DMS 273 (cell line): ENCODE data around the gene SUSD6.
A peak's percentile ranks its signal among the peaks of the same experiment; 100 is the strongest.
"Not testable (repeated sequence)": the region's sequence is repeated elsewhere in the genome, so short reads cannot be mapped to it uniquely, and the experiment has no call there.

ENCODE experiments used
- DNase-seq: peaks from one replicate; lab custom pipeline; 2025; ENCODE audit not compliant: unreplicated experiment; lab: John Stamatoyannopoulos, UW

SUSD6 gene

GRCh38 chr14:69647213-69647612 lies 35.8 kb downstream of the SUSD6 start:
- no peak for DNase-seq

- DNase-seq: not testable (repeated sequence)
Observed at GRCh38 chr14:69647642-69648041, 36.2 kb downstream of the SUSD6 start.

GRCh38 chr14:69648480-69649451 lies 37.4 kb downstream of the SUSD6 start:
- DNase-seq: peak; percentile 26

GRCh38 chr14:69650948-69651369 lies 39.6 kb downstream of the SUSD6 start:
- DNase-seq: no peak

- no peak for DNase-seq
Observed at GRCh38 chr14:69651664-69652063, 40.3 kb downstream of the SUSD6 start.

GRCh38 chr14:69652942-69653684 lies 41.7 kb downstream of the SUSD6 start:
- no peak for DNase-seq

- DNase-seq: no peak
Observed at GRCh38 chr14:69654116-69654515, 42.7 kb downstream of the SUSD6 start.

- no peak for DNase-seq
Observed at GRCh38 chr14:69657950-69658355, 46.6 kb downstream of the SUSD6 start.

GRCh38 chr14:69658664-69659261 lies 47.4 kb downstream of the SUSD6 start:
- no peak for DNase-seq

- no peak for DNase-seq
Observed at GRCh38 chr14:69660344-69661193, 49.2 kb downstream of the SUSD6 start.

- no peak for DNase-seq
Observed at GRCh38 chr14:69661194-69661537, 49.8 kb downstream of the SUSD6 start.

GRCh38 chr14:69662636-69663299 lies 51.4 kb downstream of the SUSD6 start:
- no peak for DNase-seq

- no peak for DNase-seq
Observed at GRCh38 chr14:69663300-69663643, 51.9 kb downstream of the SUSD6 start.

GRCh38 chr14:69664265-69664664 lies 52.9 kb downstream of the SUSD6 start:
- DNase-seq: no peak

GRCh38 chr14:69664865-69665526 lies 53.6 kb downstream of the SUSD6 start:
- DNase-seq: no peak

- DNase-seq: no peak
Observed at GRCh38 chr14:69665631-69666030, 54.2 kb downstream of the SUSD6 start.

GRCh38 chr14:69666112-69666511 lies 54.7 kb downstream of the SUSD6 start:
- no peak for DNase-seq

- no peak for DNase-seq
Observed at GRCh38 chr14:69666690-69667211, 55.4 kb downstream of the SUSD6 start.

- DNase-seq: no peak
Observed at GRCh38 chr14:69667938-69668335, 56.5 kb downstream of the SUSD6 start.

- no peak for DNase-seq
Observed at GRCh38 chr14:69669375-69669774, 58.0 kb downstream of the SUSD6 start.
